DND-41 (cell line): ENCODE data around the gene UFC1.

Experiments used
- ATAC-seq: fragments of 200-7000 bp; cut with Tn5 transposase; 3 replicates; pipeline ENCODE4 v1.9.1; 2021; ENCODE audit warnings: low read depth; ENCODE audit not compliant: insufficient read depth
- DNase-seq: peaks from one replicate; pipeline ENCODE4 v3.0.0-alpha.2; 2020
- H2AFZ ChIP-seq: 2 replicates; pipeline ENCODE4 v1.6.0; 2012; ENCODE audit warnings: low read depth, low read length
- H3K27ac ChIP-seq: 2 replicates; pipeline ENCODE4 v1.5.1; 2012; ENCODE audit warnings: low read length, inconsistent platforms
- H3K27me3 ChIP-seq: fragments of 200-600 bp; sonication (generic); 2 replicates; pipeline ENCODE4 v1.6.0; 2012; ENCODE audit warnings: low read length, mild to moderate bottlenecking, inconsistent platforms; ENCODE audit not compliant: insufficient read depth, poor library complexity
- H3K36me3 ChIP-seq: 2 replicates; pipeline ENCODE4 v1.5.1; 2012; ENCODE audit warnings: low read length, inconsistent platforms; ENCODE audit not compliant: insufficient read depth
- H3K4me1 ChIP-seq: 2 replicates; pipeline ENCODE4 v1.5.1; 2012; ENCODE audit warnings: mild to moderate bottlenecking, low read length; ENCODE audit not compliant: insufficient read depth
- H3K4me2 ChIP-seq: 2 replicates; pipeline ENCODE4 v1.6.0; 2012; ENCODE audit warnings: mild to moderate bottlenecking, moderate library complexity, low read length, inconsistent platforms; ENCODE audit not compliant: insufficient read depth
- H3K4me3 ChIP-seq, 2 experiments: fragments of 200-600 bp in 1 of 2; shearing (Covaris generic) in 1 of 2; 2 replicates each; pipeline ENCODE4 v1.5.1; 2012 to 2016; ENCODE audit warnings: inconsistent platforms in 2 of 2, low read length in 2 of 2, mild to moderate bottlenecking in 2 of 2, low read depth in 1 of 2, moderate library complexity in 1 of 2
- H3K79me2 ChIP-seq: 2 replicates; pipeline ENCODE4 v1.6.0; 2012; ENCODE audit warnings: low read length, inconsistent platforms; ENCODE audit not compliant: insufficient read depth
- H3K9ac ChIP-seq: 2 replicates; pipeline ENCODE4 v1.6.0; 2012; ENCODE audit warnings: low read depth, mild to moderate bottlenecking, inconsistent platforms, low read length, moderate library complexity
- H3K9me3 ChIP-seq: 2 replicates; pipeline ENCODE4 v1.5.1; 2012; ENCODE audit warnings: low read length, moderate library complexity, mild to moderate bottlenecking, inconsistent platforms; ENCODE audit not compliant: insufficient read depth, severe bottlenecking
- H4K20me1 ChIP-seq: 2 replicates; pipeline ENCODE4 v1.6.0; 2012; ENCODE audit warnings: low read length; ENCODE audit not compliant: insufficient read depth
- CTCF ChIP-seq: IDR thresholded peaks from 2 replicates; pipeline ENCODE4 v1.5.1; 2012; ENCODE audit warnings: borderline replicate concordance, low read length, moderate library complexity, mild to moderate bottlenecking; ENCODE audit not compliant: poor library complexity, severe bottlenecking; ENCODE audit errors: extremely low read depth
- EZH2 ChIP-seq: IDR thresholded peaks from 3 replicates; pipeline ENCODE4 v1.6.1; 2012; ENCODE audit warnings: borderline replicate concordance, low read depth, mild to moderate bottlenecking, moderate library complexity, low read length, inconsistent platforms; ENCODE audit not compliant: severe bottlenecking

Gene UFC1

GRCh38 chr1:161192476-161193465 lies 39.0 kb downstream of the UFC1 start:
- Histone ChIP-seq H3K27ac (no peak overlapping the region), H3K36me3 (no peaks in the 10 kb centered on the region), H3K4me2 (no peak overlapping the region), H2AFZ (peak overlapping the region; percentile 58), H3K9ac (no peak overlapping the region), H3K27me3 (no peaks in the 10 kb centered on the region), H3K4me3 (no peak overlapping the region), H4K20me1 (no peaks in the 10 kb centered on the region), H3K4me1 (peaks cover 3% of the 10 kb centered on the region; the same call in 1 of the 2 replicates), H3K9me3 (no peaks in the 10 kb centered on the region), H3K79me2 (no peaks in the 10 kb centered on the region)
- peak; percentile 96 for TF ChIP-seq CTCF
- TF ChIP-seq EZH2: no peak
- peak; percentile 76 for DNase-seq
- peak; percentile 96 for ATAC-seq

GRCh38 chr1:161193561-161194235 lies 39.9 kb downstream of the UFC1 start:
- H3K4me2 ChIP-seq: no peak overlapping the region
- no peaks in the 10 kb centered on the region for H4K20me1 ChIP-seq
- H2AFZ ChIP-seq: no peak overlapping the region
- H3K79me2 ChIP-seq: no peaks in the 10 kb centered on the region
- DNase-seq (no peak), ATAC-seq (no peak)
- H3K4me1 ChIP-seq: peaks cover 3% of the 10 kb centered on the region; the same call in 1 of the 2 replicates
- TF ChIP-seq EZH2 (no peak), CTCF (no peak)
- no peak overlapping the region for H3K27ac ChIP-seq
- H3K4me3 ChIP-seq: no peak overlapping the region
- H3K9ac ChIP-seq: no peak overlapping the region
- H3K27me3 ChIP-seq: no peaks in the 10 kb centered on the region
- no peaks in the 10 kb centered on the region for H3K36me3 ChIP-seq
- H3K9me3 ChIP-seq: no peaks in the 10 kb centered on the region

- Histone ChIP-seq H3K79me2 (no peaks in the 10 kb centered on the region), H3K36me3 (no peaks in the 10 kb centered on the region), H3K27me3 (no peaks in the 10 kb centered on the region), H3K4me1 (peaks cover 3% of the 10 kb centered on the region; the same call in 1 of the 2 replicates), H3K9ac (no peak overlapping the region), H3K4me2 (no peak overlapping the region), H4K20me1 (no peaks in the 10 kb centered on the region), H3K4me3 (no peak overlapping the region), H3K27ac (no peak overlapping the region), H2AFZ (no peak overlapping the region), H3K9me3 (no peaks in the 10 kb centered on the region)
- DNase-seq (no peak), ATAC-seq (no peak)
- TF ChIP-seq CTCF: no peak
- no peak for TF ChIP-seq EZH2
Measured at GRCh38 chr1:161195171-161195570, 41.4 kb downstream of the UFC1 start.
